ENCODE measurements around the gene MDM4.

The MDM4 gene

DNA sequence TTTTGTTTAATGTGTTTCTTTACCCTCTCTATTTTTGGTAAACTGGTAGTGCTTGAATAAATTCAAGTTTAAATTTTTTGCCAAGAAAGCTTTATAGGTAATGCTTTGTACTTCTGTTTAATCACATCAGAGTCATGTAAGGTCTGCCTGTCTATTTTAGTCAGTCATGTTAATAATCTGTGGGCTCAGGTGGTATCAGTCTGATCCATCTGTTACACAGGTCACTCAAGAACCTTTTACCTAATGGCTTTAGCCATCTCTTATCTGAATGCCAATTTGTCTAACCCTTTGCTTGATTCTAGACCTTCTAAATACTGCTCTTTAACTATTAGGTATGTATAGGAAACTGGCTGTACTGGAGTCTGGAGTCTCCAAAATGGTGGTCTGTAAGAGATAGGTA, 16.6 kb downstream of the MDM4 start:
- Histone ChIP-seq H2BK12ac (ENCODE audit: low read length) (no peak overlapping the region), H2BK5ac (ENCODE audit: low read length) (no peak overlapping the region), H3K36me3 (replicated peaks in 1 of 2; ENCODE audit: control insufficient read depth in 2 of 2, insufficient read depth in 2 of 2, low read length in 2 of 2) (peaks cover 36 to 98% of the 10 kb centered on the region in 2 donors), H2BK15ac (ENCODE audit: low read length) (no peak overlapping the region), H4K8ac (ENCODE audit: low read depth, low read length) (no peak overlapping the region), H2BK120ac (ENCODE audit: low read depth, low read length) (no peak overlapping the region), H3K4me1 (ENCODE audit: control insufficient read depth in 2 of 2, insufficient read depth in 1 of 2, low read depth in 1 of 2, low read length in 2 of 2) (no peaks in the 10 kb centered on the region), H3K9me3 (replicated peaks in 1 of 2; ENCODE audit: control insufficient read depth in 2 of 2, insufficient read depth in 1 of 2, low read depth in 1 of 2, low read length in 2 of 2) (no peaks in the 10 kb centered on the region), H3K4me2 (ENCODE audit: insufficient read depth, low read length, poor library complexity, severe bottlenecking) (no peak overlapping the region), H3K79me1 (ENCODE audit: low read depth, low read length) (no peaks in the 10 kb centered on the region), H3K9ac (ENCODE audit: low read depth, low read length, poor library complexity) (no peak overlapping the region), H3K27me3 (ENCODE audit: control insufficient read depth in 3 of 3, insufficient read depth in 3 of 3, low read depth in 1 of 3, low read length in 3 of 3) (no peaks in the 10 kb centered on the region), H3K27ac (replicated peaks; ENCODE audit: low read length) (no peak overlapping the region), H2AK5ac (ENCODE audit: low read depth, low read length) (no peak overlapping the region), H2AFZ (ENCODE audit: low read length) (no peak overlapping the region), H3K4me3 (ENCODE audit: low read length in 2 of 2) (no peak overlapping the region), H4K91ac (ENCODE audit: low read depth, low read length, poor library complexity) (no peak overlapping the region), H3K4ac (ENCODE audit: low read length) (no peak overlapping the region), H3K18ac (ENCODE audit: low read length) (no peak overlapping the region), H3K23ac (ENCODE audit: low read depth, low read length, poor library complexity) (no peak overlapping the region), H3K14ac (ENCODE audit: low read length) (no peak overlapping the region)
- no peak for DNase-seq (ENCODE audit: low spot score)

DNA sequence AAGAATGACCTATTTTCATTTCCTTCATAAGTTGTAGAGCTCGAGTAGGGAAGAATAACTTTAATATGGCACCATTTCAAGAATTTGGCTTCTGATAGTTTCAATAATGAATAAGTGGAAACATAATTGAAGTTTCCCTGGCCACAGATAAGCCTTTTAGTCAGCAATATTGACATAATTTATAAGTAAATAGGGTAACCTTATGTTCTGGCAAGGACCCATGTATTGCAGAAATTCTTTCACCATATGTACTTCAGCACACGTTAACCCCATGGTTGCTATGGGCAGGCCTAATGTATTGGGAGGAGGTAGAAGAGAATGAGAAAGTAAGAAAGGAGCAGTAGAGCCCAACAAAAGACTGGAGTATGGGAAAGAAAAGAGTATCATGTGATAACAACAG, 25.4 kb downstream of the MDM4 start:
- no CpG with 5 or more reads among the region's 2 CpGs for WGBS, 2 donors (ENCODE audit: extremely low coverage in 2 of 2, insufficient read length in 2 of 2, insufficient replicate concordance in 1 of 2)
- Histone ChIP-seq H2BK12ac (ENCODE audit: low read length) (no peak overlapping the region), H4K8ac (ENCODE audit: low read depth, low read length) (no peak overlapping the region), H2BK15ac (ENCODE audit: low read length) (no peak overlapping the region), H3K4me3 (ENCODE audit: low read length in 2 of 2) (no peak overlapping the region), H3K27me3 (ENCODE audit: control insufficient read depth in 3 of 3, insufficient read depth in 3 of 3, low read depth in 1 of 3, low read length in 3 of 3) (no peaks in the 10 kb centered on the region), H3K79me1 (ENCODE audit: low read depth, low read length) (no peaks in the 10 kb centered on the region), H3K4ac (ENCODE audit: low read length) (no peak overlapping the region), H4K91ac (ENCODE audit: low read depth, low read length, poor library complexity) (no peak overlapping the region), H3K36me3 (replicated peaks in 1 of 2; ENCODE audit: control insufficient read depth in 2 of 2, insufficient read depth in 2 of 2, low read length in 2 of 2) (peaks cover 16 to 99% of the 10 kb centered on the region in 2 donors), H2BK5ac (ENCODE audit: low read length) (no peak overlapping the region), H3K23ac (ENCODE audit: low read depth, low read length, poor library complexity) (no peak overlapping the region), H3K4me1 (ENCODE audit: control insufficient read depth in 2 of 2, insufficient read depth in 1 of 2, low read depth in 1 of 2, low read length in 2 of 2) (no peaks in the 10 kb centered on the region), H3K27ac (replicated peaks; ENCODE audit: low read length) (no peak overlapping the region), H2AFZ (ENCODE audit: low read length) (no peak overlapping the region), H3K14ac (ENCODE audit: low read length) (no peak overlapping the region), H3K9me3 (replicated peaks in 1 of 2; ENCODE audit: control insufficient read depth in 2 of 2, insufficient read depth in 1 of 2, low read depth in 1 of 2, low read length in 2 of 2) (no peaks in the 10 kb centered on the region), H2BK120ac (ENCODE audit: low read depth, low read length) (no peak overlapping the region), H3K4me2 (ENCODE audit: insufficient read depth, low read length, poor library complexity, severe bottlenecking) (no peak overlapping the region), H2AK5ac (ENCODE audit: low read depth, low read length) (no peak overlapping the region), H3K18ac (ENCODE audit: low read length) (no peak overlapping the region), H3K9ac (ENCODE audit: low read depth, low read length, poor library complexity) (no peak overlapping the region)
- DNase-seq (ENCODE audit: low spot score): no peak

GRCh38 chr1:204544321-204544720, 28.1 kb downstream of the MDM4 start:
- Histone ChIP-seq H3K36me3 (replicated peaks in 1 of 2; ENCODE audit: control insufficient read depth in 2 of 2, insufficient read depth in 2 of 2, low read length in 2 of 2) (peaks cover 19 to 99% of the 10 kb centered on the region in 2 donors), H3K4me2 (ENCODE audit: insufficient read depth, low read length, poor library complexity, severe bottlenecking) (no peak overlapping the region), H2AK5ac (ENCODE audit: low read depth, low read length) (no peak overlapping the region), H2BK5ac (ENCODE audit: low read length) (no peak overlapping the region), H3K4me3 (ENCODE audit: low read length in 2 of 2) (no peak overlapping the region), H2BK120ac (ENCODE audit: low read depth, low read length) (no peak overlapping the region), H3K18ac (ENCODE audit: low read length) (no peak overlapping the region), H3K4me1 (ENCODE audit: control insufficient read depth in 2 of 2, insufficient read depth in 1 of 2, low read depth in 1 of 2, low read length in 2 of 2) (no peaks in the 10 kb centered on the region), H3K23ac (ENCODE audit: low read depth, low read length, poor library complexity) (no peak overlapping the region), H4K91ac (ENCODE audit: low read depth, low read length, poor library complexity) (no peak overlapping the region), H3K4ac (ENCODE audit: low read length) (no peak overlapping the region), H3K14ac (ENCODE audit: low read length) (no peak overlapping the region), H4K8ac (ENCODE audit: low read depth, low read length) (no peak overlapping the region), H3K9me3 (replicated peaks in 1 of 2; ENCODE audit: control insufficient read depth in 2 of 2, insufficient read depth in 1 of 2, low read depth in 1 of 2, low read length in 2 of 2) (no peaks in the 10 kb centered on the region), H3K9ac (ENCODE audit: low read depth, low read length, poor library complexity) (no peak overlapping the region), H3K27ac (replicated peaks; ENCODE audit: low read length) (no peak overlapping the region), H3K27me3 (ENCODE audit: control insufficient read depth in 3 of 3, insufficient read depth in 3 of 3, low read depth in 1 of 3, low read length in 3 of 3) (no peaks in the 10 kb centered on the region), H3K79me1 (ENCODE audit: low read depth, low read length) (no peaks in the 10 kb centered on the region), H2BK15ac (ENCODE audit: low read length) (no peak overlapping the region), H2BK12ac (ENCODE audit: low read length) (no peak overlapping the region), H2AFZ (ENCODE audit: low read length) (no peak overlapping the region)
- WGBS, 2 donors (ENCODE audit: extremely low coverage in 2 of 2, insufficient read length in 2 of 2, insufficient replicate concordance in 1 of 2): no CpG with 5 or more reads among the region's 2 CpGs
- DNase-seq (ENCODE audit: low spot score): no peak

DNA sequence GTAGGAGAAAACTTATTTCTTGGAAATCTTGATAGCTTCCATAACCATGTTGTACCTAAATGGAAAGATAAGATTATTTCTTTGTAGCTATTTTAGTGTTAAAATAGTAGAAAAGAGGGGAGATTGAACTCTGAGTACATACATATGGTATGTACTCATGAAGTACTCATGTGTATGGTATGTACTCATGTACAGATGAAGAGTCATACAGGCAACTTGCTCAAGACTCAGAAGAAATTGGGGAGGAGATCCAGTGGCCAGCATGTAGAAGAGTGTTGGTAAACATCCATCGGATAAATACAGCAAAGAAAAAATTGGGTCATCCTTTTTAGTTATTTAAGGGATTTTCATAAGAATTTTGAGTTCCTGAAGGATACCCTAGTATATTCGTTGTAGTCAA, 29.0 kb downstream of the MDM4 start:
- no peak overlapping the region for H2BK12ac ChIP-seq (ENCODE audit: low read length)
- no peaks in the 10 kb centered on the region for H3K79me1 ChIP-seq (ENCODE audit: low read depth, low read length)
- no peak overlapping the region for H2BK5ac ChIP-seq (ENCODE audit: low read length)
- no peak overlapping the region for H3K4ac ChIP-seq (ENCODE audit: low read length)
- no CpG with 5 or more reads among the region's 2 CpGs for WGBS, 2 donors (ENCODE audit: extremely low coverage in 2 of 2, insufficient read length in 2 of 2, insufficient replicate concordance in 1 of 2)
- H3K18ac ChIP-seq (ENCODE audit: low read length): no peak overlapping the region
- no peak overlapping the region for H2BK120ac ChIP-seq (ENCODE audit: low read depth, low read length)
- H2AK5ac ChIP-seq (ENCODE audit: low read depth, low read length): no peak overlapping the region
- no peaks in the 10 kb centered on the region for H3K9me3 ChIP-seq (replicated peaks in 1 of 2; ENCODE audit: control insufficient read depth in 2 of 2, insufficient read depth in 1 of 2, low read depth in 1 of 2, low read length in 2 of 2)
- H3K14ac ChIP-seq (ENCODE audit: low read length): no peak overlapping the region
- H4K8ac ChIP-seq (ENCODE audit: low read depth, low read length): no peak overlapping the region
- no peak overlapping the region for H2AFZ ChIP-seq (ENCODE audit: low read length)
- H3K4me1 ChIP-seq (ENCODE audit: control insufficient read depth in 2 of 2, insufficient read depth in 1 of 2, low read depth in 1 of 2, low read length in 2 of 2): no peaks in the 10 kb centered on the region
- H3K9ac ChIP-seq (ENCODE audit: low read depth, low read length, poor library complexity): no peak overlapping the region
- H3K27me3 ChIP-seq (ENCODE audit: control insufficient read depth in 3 of 3, insufficient read depth in 3 of 3, low read depth in 1 of 3, low read length in 3 of 3): no peaks in the 10 kb centered on the region
- no peak overlapping the region for H3K23ac ChIP-seq (ENCODE audit: low read depth, low read length, poor library complexity)
- no peak overlapping the region for H3K4me2 ChIP-seq (ENCODE audit: insufficient read depth, low read length, poor library complexity, severe bottlenecking)
- H2BK15ac ChIP-seq (ENCODE audit: low read length): no peak overlapping the region
- H3K36me3 ChIP-seq (replicated peaks in 1 of 2; ENCODE audit: control insufficient read depth in 2 of 2, insufficient read depth in 2 of 2, low read length in 2 of 2): peaks cover 24 to 99% of the 10 kb centered on the region in 2 donors
- H3K27ac ChIP-seq (replicated peaks; ENCODE audit: low read length): no peak overlapping the region
- no peak overlapping the region for H4K91ac ChIP-seq (ENCODE audit: low read depth, low read length, poor library complexity)
- DNase-seq (ENCODE audit: low spot score): no peak
- no peak overlapping the region for H3K4me3 ChIP-seq (ENCODE audit: low read length in 2 of 2)
